K562 treated with DMSO at 1 percent for 48 hours (cell line): Measurements from ENCODE around the gene AUH. TPM values are rescaled to one million over a fixed set of nuclear protein-coding genes. Genes with fewer than 3 reads are reported as not detected.

Experiments used
- total RNA-seq: library from RNA; unstranded; fragments of 300-600 nt; gene quantifications from 2 replicates; pipeline ENCODE4 v1.2.3, GENCODE V29; 2022; ENCODE audit warnings: low replicate concordance; ENCODE audit errors: extremely low read depth

The AUH gene
- not detected in 2 replicates for total RNA-seq

DNA sequence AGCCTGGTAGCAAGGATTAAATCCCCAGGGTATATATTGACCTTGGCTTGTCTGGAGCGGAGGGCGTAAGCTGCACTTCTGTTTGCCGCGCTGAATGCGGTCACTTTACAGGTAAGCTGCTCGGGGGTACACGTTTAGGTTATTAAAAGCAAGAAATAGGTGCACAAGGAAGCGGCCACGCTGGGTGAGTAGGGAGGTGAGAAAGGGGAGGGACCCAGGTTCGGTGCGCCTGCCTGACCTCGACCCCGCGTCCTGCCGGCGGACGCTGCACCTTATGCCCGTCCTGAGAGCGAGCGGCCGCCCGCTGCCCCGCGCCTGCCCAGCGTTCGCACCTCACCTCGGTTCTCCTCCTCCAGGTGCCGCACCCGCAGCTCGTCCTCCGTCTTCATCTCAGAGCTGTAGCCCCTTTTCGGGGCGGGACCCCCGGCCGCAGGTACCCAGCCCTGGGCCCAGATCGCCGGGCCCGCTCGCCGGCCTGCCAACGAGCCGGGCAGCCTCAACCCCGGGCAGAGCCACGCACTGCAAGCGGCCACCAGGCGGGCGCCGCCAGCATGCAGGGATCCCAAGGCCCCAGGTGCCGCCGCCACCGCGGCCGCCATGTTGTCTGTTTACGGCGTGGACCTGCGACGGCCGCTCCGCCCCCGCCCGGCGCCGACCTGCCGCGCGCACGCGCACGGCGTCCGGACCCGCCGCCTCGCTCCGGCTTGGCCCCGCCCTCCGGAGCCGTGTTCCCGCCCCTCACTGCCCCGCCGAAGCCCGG is at the start of gene AUH:
Gene AUH, minus strand, starts transcription at position 628 of the 760 bp plus-strand sequence. Its CDS starts 29 bp downstream, at position 599.

Other genes with a start within 250 kb of the AUH start
- gene NFIL3, start 61.9 kb upstream of the AUH start, total RNA-seq: not detected in 2 replicates